ENCODE results near the gene LDLRAD4. TPM values are rescaled to one million over a fixed set of nuclear protein-coding genes. Genes with fewer than 3 reads are reported as not detected.

Gene LDLRAD4
- total RNA-seq, 2 donors from 2014 or later = 33.1 to 41.2 TPM

GRCh38 chr18:13577781-13578180 is 359.2 kb downstream of the LDLRAD4 start:
- Histone ChIP-seq H3K36me3 (no peaks in the 10 kb centered on the region), H3K9me3 (no peaks in the 10 kb centered on the region), H3K4me1 (peaks cover 0 to 20% of the 10 kb centered on the region in 2 donors), H3K4me3 (no peak overlapping the region), H3K27me3 (no peaks in the 10 kb centered on the region), H3K27ac (peak overlapping the region; percentile 28 to 41)
- TF ChIP-seq, protein P1, sequence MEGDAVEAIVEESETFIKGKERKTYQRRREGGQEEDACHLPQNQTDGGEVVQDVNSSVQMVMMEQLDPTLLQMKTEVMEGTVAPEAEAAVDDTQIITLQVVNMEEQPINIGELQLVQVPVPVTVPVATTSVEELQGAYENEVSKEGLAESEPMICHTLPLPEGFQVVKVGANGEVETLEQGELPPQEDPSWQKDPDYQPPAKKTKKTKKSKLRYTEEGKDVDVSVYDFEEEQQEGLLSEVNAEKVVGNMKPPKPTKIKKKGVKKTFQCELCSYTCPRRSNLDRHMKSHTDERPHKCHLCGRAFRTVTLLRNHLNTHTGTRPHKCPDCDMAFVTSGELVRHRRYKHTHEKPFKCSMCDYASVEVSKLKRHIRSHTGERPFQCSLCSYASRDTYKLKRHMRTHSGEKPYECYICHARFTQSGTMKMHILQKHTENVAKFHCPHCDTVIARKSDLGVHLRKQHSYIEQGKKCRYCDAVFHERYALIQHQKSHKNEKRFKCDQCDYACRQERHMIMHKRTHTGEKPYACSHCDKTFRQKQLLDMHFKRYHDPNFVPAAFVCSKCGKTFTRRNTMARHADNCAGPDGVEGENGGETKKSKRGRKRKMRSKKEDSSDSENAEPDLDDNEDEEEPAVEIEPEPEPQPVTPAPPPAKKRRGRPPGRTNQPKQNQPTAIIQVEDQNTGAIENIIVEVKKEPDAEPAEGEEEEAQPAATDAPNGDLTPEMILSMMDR (IDR thresholded peaks at IDR 0.05) = no peak
- peak; percentile 48 for DNase-seq (ENCODE audit: low spot score)

GRCh38 chr18:13578400-13578799 is 359.8 kb downstream of the LDLRAD4 start:
- Histone ChIP-seq H3K36me3 (no peaks in the 10 kb centered on the region), H3K27me3 (no peaks in the 10 kb centered on the region), H3K4me3 (no peak overlapping the region), H3K9me3 (no peaks in the 10 kb centered on the region), H3K4me1 (peaks cover 0 to 20% of the 10 kb centered on the region in 2 donors), H3K27ac (no peak overlapping the region)
- peak; percentile 38 for DNase-seq (ENCODE audit: low spot score)
- TF ChIP-seq, protein P1 (IDR thresholded peaks at IDR 0.05) = no peak

DNA sequence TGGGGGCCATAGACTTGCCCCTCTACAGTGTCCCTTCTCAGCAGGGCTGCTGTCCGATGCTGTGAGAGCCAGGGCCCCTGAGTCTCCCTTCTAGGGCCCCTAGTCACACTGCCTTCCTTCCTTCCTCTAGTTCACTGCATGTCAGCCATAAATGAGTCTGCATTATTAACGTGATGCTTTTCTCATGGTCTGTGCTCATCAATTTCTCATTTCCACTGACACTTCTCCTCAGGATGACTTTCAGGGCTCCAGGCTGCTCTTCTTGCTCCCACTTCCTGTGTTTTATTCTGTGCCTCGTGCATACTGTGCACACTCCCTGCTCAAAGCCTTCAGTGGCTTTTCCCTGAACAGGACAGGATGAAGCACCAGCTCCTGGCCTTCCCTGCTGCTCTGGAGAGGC is 361.3 kb downstream of the LDLRAD4 start:
- Histone ChIP-seq H3K27me3 (no peaks in the 10 kb centered on the region), H3K4me1 (peaks cover 0 to 34% of the 10 kb centered on the region in 2 donors), H3K4me3 (no peak overlapping the region), H3K36me3 (no peaks in the 10 kb centered on the region), H3K9me3 (no peaks in the 10 kb centered on the region), H3K27ac (no peak overlapping the region)
- peak; percentile 30 for DNase-seq (ENCODE audit: low spot score)
- TF ChIP-seq, protein P1 (IDR thresholded peaks at IDR 0.05) = no peak

- Histone ChIP-seq H3K4me3 (no peak overlapping the region), H3K9me3 (no peaks in the 10 kb centered on the region), H3K27me3 (no peaks in the 10 kb centered on the region), H3K36me3 (no peaks in the 10 kb centered on the region), H3K4me1 (peaks cover 0 to 39% of the 10 kb centered on the region in 2 donors), H3K27ac (no peak overlapping the region)
- TF ChIP-seq, protein P1 (IDR thresholded peaks at IDR 0.05) = no peak
- DNase-seq (ENCODE audit: low spot score) = peak; percentile 48
These were observed 361.8 kb downstream of the LDLRAD4 start for GRCh38 chr18:13580351-13580750.

GRCh38 chr18:13580991-13581390 is 362.4 kb downstream of the LDLRAD4 start:
- Histone ChIP-seq H3K27ac (no peak overlapping the region), H3K36me3 (no peaks in the 10 kb centered on the region), H3K9me3 (no peaks in the 10 kb centered on the region), H3K4me3 (no peak overlapping the region), H3K4me1 (peaks cover 0 to 42% of the 10 kb centered on the region in 2 donors), H3K27me3 (no peaks in the 10 kb centered on the region)
- TF ChIP-seq, protein P1 (IDR thresholded peaks at IDR 0.05) = no peak
- DNase-seq (ENCODE audit: low spot score) = no peak

GRCh38 chr18:13581496-13582177 is 363.1 kb downstream of the LDLRAD4 start:
- TF ChIP-seq, protein P1 (IDR thresholded peaks at IDR 0.05) = no peak
- Histone ChIP-seq H3K36me3 (no peaks in the 10 kb centered on the region), H3K4me3 (no peak overlapping the region), H3K9me3 (no peaks in the 10 kb centered on the region), H3K27ac (no peak overlapping the region), H3K27me3 (no peaks in the 10 kb centered on the region), H3K4me1 (peaks cover 0 to 41% of the 10 kb centered on the region in 2 donors)
- peak; percentile 47 for DNase-seq (ENCODE audit: low spot score)
